HEK293 (cell line): ENCODE results near the gene NUCKS1.

ENCODE experiments used
- CTCF ChIP-seq: fragments of 450-650 bp; formaldehyde crosslinking; IDR thresholded peaks from 2 replicates; pipeline ENCODE4 v1.5.1; 2016; ENCODE audit warnings: missing biosample characterization, missing genetic modification characterization
- SP7 ChIP-seq: fragments of 450-650 bp; formaldehyde crosslinking; IDR thresholded peaks from 2 replicates; pipeline ENCODE4 v1.5.1; 2016; ENCODE audit warnings: missing biosample characterization, missing genetic modification characterization

GRCh38 chr1:205698921-205699320, 51.1 kb downstream of the NUCKS1 start:
- TF ChIP-seq SP7: no peak
- no peak for TF ChIP-seq CTCF (tag by site-specific recombination)
